Duodenal mucosa (tissue), 2 donors: Measurements from ENCODE around the gene CCAR1.
"Not testable (repeated sequence)": the region's sequence is repeated elsewhere in the genome, so short reads cannot be mapped to it uniquely, and the experiment has no call there.

Experiments
- H3K27ac ChIP-seq: one replicate; pipeline ENCODE4 v1.7.0; 2013; ENCODE audit warnings: low read depth, low read length
- H3K27me3 ChIP-seq, 2 donors: one replicate each; pipeline ENCODE4 v1.7.0; 2013; ENCODE audit warnings: low read length in 2 of 2, control low read depth in 1 of 2; ENCODE audit not compliant: insufficient read depth in 2 of 2, control insufficient read depth in 1 of 2
- H3K36me3 ChIP-seq, 2 donors: one replicate each; pipeline ENCODE4 v1.7.0; 2013; ENCODE audit warnings: low read length in 2 of 2, control low read depth in 1 of 2; ENCODE audit not compliant: insufficient read depth in 2 of 2, control insufficient read depth in 1 of 2
- H3K4me1 ChIP-seq, 2 donors: one replicate each; pipeline ENCODE4 v1.7.0; 2013; ENCODE audit warnings: low read length in 2 of 2, control low read depth in 1 of 2; ENCODE audit not compliant: insufficient read depth in 2 of 2, control insufficient read depth in 1 of 2
- H3K4me3 ChIP-seq, 2 donors: one replicate each; pipeline ENCODE4 v1.7.0; 2013; ENCODE audit warnings: low read length in 2 of 2, low read depth in 1 of 2
- H3K9ac ChIP-seq, 2 donors: one replicate each; pipeline ENCODE4 v1.7.0; 2013; ENCODE audit warnings: low read length in 2 of 2, low read depth in 1 of 2
- H3K9me3 ChIP-seq, 2 donors: one replicate each; pipeline ENCODE4 v1.7.0; 2013; ENCODE audit warnings: low read length in 2 of 2, control low read depth in 1 of 2; ENCODE audit not compliant: control insufficient read depth in 1 of 2

The CCAR1 gene

DNA sequence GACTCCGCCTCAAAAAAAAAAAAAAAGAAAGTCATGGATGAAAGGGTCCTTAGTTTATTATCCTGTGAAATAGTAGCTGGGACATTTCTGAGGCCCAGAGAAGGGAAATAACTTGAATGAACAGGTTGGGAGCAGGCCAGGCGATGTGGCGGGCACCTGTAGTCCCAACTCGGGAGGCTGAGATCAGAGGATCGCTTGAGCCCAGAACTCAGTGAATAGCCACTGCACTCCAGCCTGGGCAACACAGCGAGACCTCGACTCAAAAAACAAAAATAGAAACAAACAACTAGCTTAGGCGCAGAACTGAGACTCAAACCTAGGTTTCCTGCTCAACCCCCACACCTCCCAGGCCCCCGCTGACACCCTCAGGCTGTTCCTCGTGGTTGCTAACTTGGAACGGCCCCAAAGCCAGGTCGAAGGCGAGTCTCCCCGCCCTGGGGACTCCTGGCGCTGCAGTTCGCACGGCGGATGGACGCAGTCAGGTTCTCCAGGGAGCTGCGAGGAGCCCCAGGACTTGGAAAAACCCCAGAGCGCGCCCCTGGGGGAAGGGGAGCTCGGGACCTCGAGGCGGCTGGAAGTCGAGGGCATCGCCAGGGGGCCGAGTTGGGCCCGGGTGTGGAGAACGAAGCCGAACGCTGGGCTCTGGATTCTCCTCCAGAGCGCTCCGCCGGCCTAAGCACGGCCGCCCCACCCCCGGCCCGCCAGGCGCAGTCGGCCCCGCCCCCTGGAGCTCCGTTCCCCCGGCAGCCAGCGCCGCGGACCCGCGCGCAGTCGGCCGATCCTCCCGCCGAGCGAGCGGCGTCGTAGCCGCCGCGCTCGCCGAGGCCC lies 105.9 kb downstream of the CCAR1 start, which contains the start of gene STOX1:
Gene STOX1, plus strand, starts transcription at position 768 of the 828 bp plus-strand sequence. CDS start 93 bp downstream, outside the sequence.
- H3K4me1 ChIP-seq, result peaks cover 3 to 5% of the 10 kb centered on the region in 2 donors
- H3K9me3 ChIP-seq, result no peaks in the 10 kb centered on the region
- H3K27ac ChIP-seq, result no peak within 1 kb of the TSS
- H3K4me3 ChIP-seq, result peak within 1 kb of the TSS; percentile 60 to 83
- no peaks in the 10 kb centered on the region for H3K36me3 ChIP-seq
- peak within 1 kb of the TSS; percentile 61 to 69 for H3K9ac ChIP-seq
- no peaks in the 10 kb centered on the region for H3K27me3 ChIP-seq

DNA sequence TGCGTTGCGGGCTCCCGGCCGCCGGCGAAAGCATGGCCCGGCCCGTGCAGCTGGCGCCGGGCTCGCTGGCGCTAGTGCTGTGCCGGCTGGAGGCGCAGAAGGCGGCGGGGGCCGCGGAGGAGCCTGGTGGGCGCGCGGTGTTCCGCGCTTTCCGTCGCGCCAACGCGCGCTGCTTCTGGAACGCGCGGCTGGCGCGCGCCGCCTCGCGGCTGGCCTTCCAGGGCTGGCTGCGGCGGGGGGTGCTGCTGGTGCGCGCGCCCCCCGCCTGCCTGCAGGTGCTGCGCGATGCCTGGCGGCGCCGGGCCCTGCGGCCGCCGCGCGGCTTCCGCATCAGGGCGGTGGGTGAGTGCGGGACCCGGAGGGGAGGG lies 106.5 kb downstream of the CCAR1 start:
- not testable (repeated sequence) for H3K9me3 ChIP-seq, H3K27me3 ChIP-seq, H3K4me1 ChIP-seq, H3K36me3 ChIP-seq, H3K9ac ChIP-seq, H3K27ac ChIP-seq
- H3K4me3 ChIP-seq, result peak overlapping the region; percentile 53 to 83

DNA sequence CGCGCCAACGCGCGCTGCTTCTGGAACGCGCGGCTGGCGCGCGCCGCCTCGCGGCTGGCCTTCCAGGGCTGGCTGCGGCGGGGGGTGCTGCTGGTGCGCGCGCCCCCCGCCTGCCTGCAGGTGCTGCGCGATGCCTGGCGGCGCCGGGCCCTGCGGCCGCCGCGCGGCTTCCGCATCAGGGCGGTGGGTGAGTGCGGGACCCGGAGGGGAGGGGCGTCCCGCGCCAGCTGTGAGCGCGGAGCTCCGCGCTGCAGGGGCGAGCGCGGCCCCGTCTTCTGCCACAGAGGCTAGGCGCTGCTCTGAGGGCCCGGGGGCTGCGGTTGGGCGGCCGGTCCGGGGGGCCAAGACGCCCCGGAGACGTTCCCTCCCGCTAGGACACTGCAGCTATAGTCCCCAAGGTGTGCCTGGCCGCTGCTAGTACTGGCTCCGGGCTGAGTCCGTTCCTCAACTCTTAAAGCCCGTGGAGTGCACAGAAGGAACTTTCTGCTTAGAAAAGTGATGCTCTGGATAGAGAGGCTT lies 107.1 kb downstream of the CCAR1 start:
- H3K36me3 ChIP-seq, H3K27ac ChIP-seq, H3K9me3 ChIP-seq, H3K27me3 ChIP-seq, H3K4me1 ChIP-seq: not testable (repeated sequence)
- peak overlapping the region; percentile 56 to 60 for H3K4me3 ChIP-seq
- H3K9ac ChIP-seq, result peak overlapping the region in 1 of 2 donors; percentile 38

DNA sequence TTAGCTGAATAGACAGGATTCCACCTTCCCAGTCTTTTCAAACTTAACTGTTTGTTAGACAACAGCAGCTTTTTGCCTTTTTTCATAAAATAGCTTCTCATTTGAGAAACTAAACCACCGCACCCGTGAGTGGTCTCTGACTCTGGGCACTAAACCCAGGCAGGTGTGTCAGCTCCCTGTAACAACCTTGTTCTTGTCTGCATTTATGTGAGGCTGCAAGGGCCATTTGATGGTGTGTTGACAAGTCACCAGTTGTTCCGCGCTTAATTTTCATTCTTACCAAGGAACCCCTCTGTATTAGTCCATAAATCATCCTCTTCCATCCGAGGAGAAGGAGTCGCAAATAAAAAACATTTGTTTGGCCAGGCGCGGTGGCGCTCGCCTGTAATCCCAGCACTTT lies 107.8 kb downstream of the CCAR1 start:
- peak overlapping the region in 1 of 2 donors; percentile 60 for H3K4me3 ChIP-seq
- H3K36me3 ChIP-seq, result no peaks in the 10 kb centered on the region
- H3K9ac ChIP-seq, result no peak overlapping the region

DNA sequence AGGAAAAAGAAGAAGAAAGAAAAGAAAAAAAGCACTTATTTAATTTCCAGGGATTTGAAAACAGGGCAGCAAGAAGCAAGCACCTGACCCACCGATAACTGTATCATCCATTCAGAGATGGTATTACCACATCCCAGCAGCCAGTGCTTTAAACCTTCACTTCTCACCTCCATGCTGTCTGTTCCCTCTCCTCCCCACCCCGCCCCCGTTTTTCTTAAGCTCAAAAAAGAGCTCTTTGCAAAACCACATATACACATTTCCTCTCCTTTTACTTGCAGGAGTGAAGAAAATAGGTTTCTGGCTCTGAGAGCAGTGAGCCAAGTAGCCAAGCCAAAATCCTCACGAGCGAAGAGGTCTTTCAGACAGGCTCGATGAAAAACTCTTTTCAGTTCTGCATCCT lies 108.5 kb downstream of the CCAR1 start:
- Histone ChIP-seq H3K27ac (no peak overlapping the region), H3K9ac (no peak overlapping the region)

More for the DNA sequence above, 107.8 kb downstream of the CCAR1 start:
- Histone ChIP-seq H3K27me3 (no peaks in the 10 kb centered on the region), H3K9me3 (no peaks in the 10 kb centered on the region), H3K4me1 (peaks cover 3 to 5% of the 10 kb centered on the region in 2 donors), H3K27ac (no peak overlapping the region)

DNA sequence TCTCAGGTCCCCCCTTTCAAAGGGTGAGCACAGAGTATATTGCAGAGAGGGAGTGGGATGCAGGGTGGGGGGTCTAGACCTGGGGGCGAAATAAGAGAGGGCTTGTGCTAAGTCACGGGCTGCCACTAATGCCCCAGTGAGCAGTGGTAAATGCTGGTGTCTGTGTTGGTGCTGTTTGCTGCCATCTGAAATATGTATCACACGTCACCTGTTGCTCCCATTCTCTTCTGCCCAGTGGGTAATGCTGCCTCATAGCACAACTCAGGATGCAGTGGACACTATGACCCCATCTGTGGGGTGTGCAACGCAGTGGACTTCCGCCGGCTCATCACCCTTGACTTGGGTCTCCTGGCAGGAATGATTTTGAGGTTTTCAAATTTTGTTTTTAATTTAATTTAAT lies 108.9 kb downstream of the CCAR1 start:
- Histone ChIP-seq H3K9ac (no peak overlapping the region), H3K27ac (no peak overlapping the region), H3K4me3 (no peak overlapping the region), H3K27me3 (no peaks in the 10 kb centered on the region), H3K9me3 (no peaks in the 10 kb centered on the region), H3K4me1 (peaks cover 3 to 5% of the 10 kb centered on the region in 2 donors), H3K36me3 (no peaks in the 10 kb centered on the region)

More for the DNA sequence above, 108.5 kb downstream of the CCAR1 start:
- H3K4me1 ChIP-seq, result peaks cover 3 to 5% of the 10 kb centered on the region in 2 donors
- H3K9me3 ChIP-seq, result no peaks in the 10 kb centered on the region
- H3K4me3 ChIP-seq, result no peak overlapping the region
- no peaks in the 10 kb centered on the region for H3K36me3 ChIP-seq
- H3K27me3 ChIP-seq, result no peaks in the 10 kb centered on the region

DNA sequence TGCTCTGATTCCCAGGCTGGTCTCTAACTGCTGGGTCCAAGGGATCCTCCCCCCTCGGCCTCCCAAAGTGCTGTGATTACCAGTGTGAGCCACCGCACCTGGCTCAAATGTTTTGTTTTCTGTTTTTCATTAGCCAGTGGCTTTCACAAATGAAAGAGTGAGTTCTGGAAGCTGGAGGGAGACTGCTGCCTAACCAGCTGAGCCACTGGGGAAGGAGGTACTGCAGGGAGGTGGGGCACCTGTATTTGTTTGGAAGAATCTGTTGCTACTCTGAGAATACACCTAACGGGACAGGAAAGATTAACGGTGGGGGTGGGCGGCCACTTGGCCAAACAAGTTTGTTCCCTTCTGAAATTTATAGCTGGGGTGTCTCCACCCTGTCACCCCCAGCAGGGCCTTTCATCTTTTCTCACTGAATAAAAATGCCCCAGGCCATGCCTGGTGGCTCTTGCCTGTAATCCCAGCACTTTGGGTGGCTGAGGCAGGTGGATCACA lies 111.0 kb downstream of the CCAR1 start:
- H3K9me3 ChIP-seq, result no peaks in the 10 kb centered on the region
- no peak overlapping the region for H3K4me3 ChIP-seq
- no peaks in the 10 kb centered on the region for H3K4me1 ChIP-seq
- H3K9ac ChIP-seq, result no peak overlapping the region
- H3K27me3 ChIP-seq, result no peaks in the 10 kb centered on the region
- H3K36me3 ChIP-seq, result peaks cover 0 to 3% of the 10 kb centered on the region in 2 donors
- H3K27ac ChIP-seq, result no peak overlapping the region

DNA sequence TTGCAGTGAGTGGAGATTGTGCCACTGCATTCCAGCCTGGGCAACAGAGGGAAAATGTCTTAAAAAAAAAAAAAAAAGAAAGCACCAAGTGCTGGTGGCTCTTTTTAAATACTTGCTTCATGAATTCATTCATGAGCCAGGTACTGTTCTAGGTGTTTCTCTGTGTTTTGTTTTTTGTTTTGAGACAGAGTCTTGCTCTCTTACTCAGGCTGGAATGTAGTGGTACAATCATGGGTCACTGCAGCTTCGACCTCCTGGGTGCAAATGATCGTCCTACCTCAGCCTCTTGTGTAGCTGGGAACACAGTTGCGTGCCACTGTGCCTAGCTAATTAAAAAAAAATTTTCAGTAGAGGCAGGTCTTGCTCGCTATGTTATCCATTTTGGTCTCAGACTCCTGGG lies 111.6 kb downstream of the CCAR1 start:
- Histone ChIP-seq H3K36me3 (peaks cover 0 to 3% of the 10 kb centered on the region in 2 donors), H3K4me1 (no peaks in the 10 kb centered on the region), H3K27ac (no peak overlapping the region), H3K4me3 (no peak overlapping the region), H3K27me3 (no peaks in the 10 kb centered on the region), H3K9me3 (no peaks in the 10 kb centered on the region), H3K9ac (no peak overlapping the region)

DNA sequence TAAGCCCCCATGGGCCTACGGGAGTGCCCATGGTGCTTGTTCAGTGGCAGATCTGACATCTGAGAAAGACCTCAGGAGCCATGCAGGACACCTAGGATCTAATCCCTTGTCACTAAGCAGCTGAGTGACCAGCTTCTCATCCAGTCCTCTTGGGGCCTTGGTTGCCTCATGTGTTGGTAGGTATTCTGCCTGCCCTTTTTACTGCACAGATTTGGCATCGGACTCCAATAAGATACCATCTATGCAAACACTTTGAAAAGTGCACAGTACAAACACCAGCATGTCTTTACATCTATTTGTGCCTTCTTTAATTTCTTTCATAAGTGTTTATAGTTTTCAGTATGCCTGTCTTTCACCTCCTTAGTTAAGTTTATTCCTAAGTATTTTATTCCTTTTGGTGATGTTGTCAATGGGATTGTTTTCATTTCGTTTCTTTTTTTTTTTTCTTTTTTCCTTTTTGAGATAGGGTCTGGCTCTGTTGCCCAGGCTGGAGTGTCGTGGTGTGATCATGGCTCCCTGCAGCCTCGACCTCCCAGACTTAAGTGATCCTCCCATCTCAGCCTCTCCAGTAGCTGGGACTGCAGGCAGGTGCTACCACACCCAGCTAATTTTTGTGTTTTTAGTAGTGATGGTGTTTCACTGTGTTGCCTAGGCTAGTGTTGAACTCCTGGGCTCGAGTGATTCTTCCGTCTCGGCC lies 116.7 kb downstream of the CCAR1 start:
- Histone ChIP-seq H3K9me3 (no peaks in the 10 kb centered on the region), H3K4me1 (no peaks in the 10 kb centered on the region), H3K27me3 (no peaks in the 10 kb centered on the region), H3K27ac (no peak overlapping the region), H3K4me3 (no peak overlapping the region), H3K9ac (no peak overlapping the region), H3K36me3 (peaks cover 0 to 3% of the 10 kb centered on the region in 2 donors)

DNA sequence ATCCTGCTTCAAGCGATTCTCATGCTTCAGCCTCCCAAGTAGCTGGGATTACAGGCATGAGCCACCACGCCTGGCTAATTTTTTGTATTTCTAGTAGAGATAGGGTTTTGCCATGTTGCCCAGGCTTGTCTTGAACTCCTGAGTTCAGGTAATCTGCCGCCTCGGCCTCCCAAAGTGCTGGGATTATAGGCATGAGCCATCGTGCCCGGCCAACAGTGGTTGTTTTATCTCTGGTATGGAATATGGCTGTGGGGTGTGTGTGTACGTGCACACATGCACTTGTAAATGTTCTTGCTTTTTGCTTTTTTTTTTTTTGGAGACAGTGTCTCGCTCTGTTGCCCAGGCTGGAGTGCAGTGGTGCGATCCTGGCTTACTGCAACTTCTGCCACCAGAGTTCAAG lies 119.6 kb downstream of the CCAR1 start:
- H3K27ac ChIP-seq, H3K9ac ChIP-seq, H3K4me1 ChIP-seq, H3K36me3 ChIP-seq, H3K27me3 ChIP-seq, H3K9me3 ChIP-seq, H3K4me3 ChIP-seq: not testable (repeated sequence)
